HG03039 (cell line): ENCODE measurements around the gene GATA5.

Experiments used
- ATAC-seq: cut with Tn5 transposase; IDR thresholded peaks from one replicate; pipeline ENCODE4 v1.9.1; 2021; ENCODE audit warnings: mild to moderate bottlenecking, moderate library complexity; ENCODE audit not compliant: unreplicated experiment

The GATA5 gene

GRCh38 chr20:62418709-62419487 is 56.9 kb downstream of the GATA5 start:
- ATAC-seq, result no peak

- ATAC-seq, result no peak
Measured at GRCh38 chr20:62417981-62418708, 57.6 kb downstream of the GATA5 start.

DNA sequence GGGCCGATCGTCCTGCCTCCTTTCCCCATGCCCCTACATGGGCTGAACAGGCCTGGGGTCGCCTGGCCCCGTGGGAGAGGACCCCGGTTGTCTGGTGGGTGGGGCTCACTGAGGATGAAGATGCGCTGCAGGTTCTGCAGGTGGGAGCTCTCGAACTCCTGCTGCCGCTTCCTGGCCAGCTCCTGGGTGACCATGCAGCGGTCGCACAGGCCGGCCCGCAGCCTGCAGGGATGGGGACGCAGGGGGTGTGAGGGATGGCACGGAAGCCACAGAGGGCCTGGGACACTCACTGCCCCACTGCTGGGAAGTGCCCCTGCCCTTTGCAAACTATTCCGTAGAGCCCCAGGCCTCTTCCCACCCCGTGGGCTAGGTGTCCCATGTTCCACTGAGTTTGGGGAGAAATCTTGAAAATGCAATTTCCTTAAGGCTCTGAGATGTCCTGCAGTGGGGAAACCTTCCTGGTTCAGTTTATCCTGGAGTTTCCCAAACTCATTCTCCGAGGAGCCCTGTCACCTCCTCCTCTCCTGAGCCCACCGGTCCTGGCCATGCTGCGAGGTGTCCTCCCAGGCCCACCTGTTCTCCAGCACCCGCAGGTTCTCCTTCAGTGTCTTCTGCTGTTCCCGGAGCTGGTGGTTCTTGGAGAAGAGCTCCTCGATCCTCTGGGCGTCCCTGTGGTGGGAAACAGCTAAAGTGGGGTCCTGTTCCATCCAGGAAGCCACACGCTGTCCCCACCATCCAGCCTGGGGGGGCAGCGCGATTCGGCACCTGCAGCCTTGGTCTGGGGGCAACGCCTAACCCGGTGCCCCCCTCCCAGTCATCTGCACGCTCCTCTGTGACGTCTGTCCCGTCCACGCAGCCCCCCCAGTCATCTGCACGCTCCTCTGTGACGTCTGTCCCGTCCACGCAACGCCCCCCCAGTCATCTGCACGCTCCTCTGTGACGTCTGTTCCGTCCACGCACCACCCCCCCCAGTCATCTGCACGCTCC is 58.9 kb downstream of the GATA5 start:
- ATAC-seq, result no peak

DNA sequence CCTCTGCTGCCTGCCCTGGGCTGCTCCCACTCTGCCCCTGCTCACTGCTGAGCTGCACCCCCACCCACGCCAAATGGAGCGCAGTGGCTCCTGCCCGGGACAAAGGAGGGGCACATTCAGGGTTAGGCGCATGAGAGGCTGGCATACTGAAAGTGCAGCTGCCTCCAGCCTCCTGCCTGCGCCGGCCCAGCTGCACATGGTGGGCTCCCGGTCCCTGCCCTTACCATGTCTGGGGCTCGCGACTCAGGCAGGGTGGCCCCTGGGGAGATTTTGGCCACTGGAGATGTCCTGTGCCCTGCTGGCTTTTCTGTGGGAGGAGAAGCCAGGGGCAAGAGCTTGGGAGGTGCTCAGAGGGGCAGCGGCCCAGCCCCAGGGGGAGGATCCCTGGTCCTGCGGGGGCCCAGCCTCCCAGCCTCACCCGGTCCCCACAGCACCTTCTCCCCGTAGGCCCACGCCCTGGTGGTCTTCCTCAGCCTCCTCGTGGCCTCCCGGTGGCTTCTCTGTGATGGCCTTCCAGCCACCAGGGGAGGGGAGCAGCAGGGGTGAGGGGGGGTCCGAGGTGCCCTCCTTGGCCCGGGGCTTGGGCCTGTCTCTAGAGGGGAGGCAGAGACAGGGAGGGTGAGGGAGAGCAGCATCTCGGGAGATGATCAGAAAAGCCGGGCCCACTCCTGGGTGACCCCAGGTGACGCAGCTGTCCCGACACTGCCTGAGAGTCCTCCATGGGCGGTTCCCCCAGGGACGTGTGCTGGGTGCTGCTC is 60.3 kb downstream of the GATA5 start:
- no peak for ATAC-seq

- no peak for ATAC-seq
Measured at GRCh38 chr20:62413896-62414481, 61.8 kb downstream of the GATA5 start.
